Astrocyte (in vitro differentiated cells and primary cell): Measurements from ENCODE around the gene RAD9B.
"Not testable (repeated sequence)": the region's sequence is repeated elsewhere in the genome, so short reads cannot be mapped to it uniquely, and the experiment has no call there.

Source experiments
- EZH2 ChIP-seq: IDR thresholded peaks from 2 replicates; pipeline ENCODE4 v1.6.1; 2012; ENCODE audit warnings: mild to moderate bottlenecking, low read length, inconsistent platforms; ENCODE audit not compliant: insufficient read depth
- TF ChIP-seq, protein P1 (sequence below): IDR thresholded peaks from 2 replicates; pipeline ENCODE4 v1.5.1; 2011; ENCODE audit warnings: low read depth, mild to moderate bottlenecking, inconsistent platforms, low read length, moderate library complexity; ENCODE audit not compliant: insufficient read depth

DNA sequence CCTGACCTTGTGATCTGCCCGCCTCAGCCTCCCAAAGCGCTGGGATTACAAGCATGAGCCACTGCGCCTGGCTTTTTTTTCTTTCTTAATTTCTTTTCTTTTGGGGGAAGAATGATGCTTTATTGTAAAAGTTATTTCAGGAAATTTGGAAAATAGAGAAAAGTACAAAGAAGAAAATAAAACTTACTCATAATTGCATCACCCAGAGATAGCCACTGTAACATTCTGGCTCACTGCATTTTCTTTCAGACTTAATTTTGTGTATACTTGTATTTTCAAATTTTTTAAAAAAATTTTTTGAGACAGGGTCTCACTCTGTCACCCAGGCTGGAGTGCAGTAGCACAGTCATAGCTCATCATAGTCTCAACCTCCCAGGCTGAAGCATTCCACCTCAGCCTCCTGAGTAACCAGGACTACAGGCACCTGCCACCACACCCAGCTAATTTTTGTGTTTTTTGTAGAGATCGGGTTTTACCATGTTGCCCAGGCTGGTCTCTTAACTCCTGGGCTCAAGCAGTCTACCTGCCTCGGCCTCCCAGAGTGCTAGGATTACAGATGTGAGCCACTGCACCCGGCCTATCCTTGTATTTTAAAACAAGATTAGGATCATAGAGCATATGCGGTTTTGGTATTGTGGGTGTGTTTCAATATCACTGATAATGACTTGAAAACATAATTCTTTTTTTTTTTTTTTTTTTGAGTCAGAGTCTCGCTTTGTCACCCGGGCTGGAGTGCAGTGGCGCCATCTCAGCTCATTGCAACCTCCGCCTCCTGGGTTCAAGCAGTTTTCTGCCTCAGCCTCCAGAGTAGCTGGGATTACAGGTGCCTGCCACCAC lies 19.0 kb downstream of the RAD9B start:
- TF ChIP-seq EZH2 = not testable (repeated sequence)
- TF ChIP-seq, protein P1, sequence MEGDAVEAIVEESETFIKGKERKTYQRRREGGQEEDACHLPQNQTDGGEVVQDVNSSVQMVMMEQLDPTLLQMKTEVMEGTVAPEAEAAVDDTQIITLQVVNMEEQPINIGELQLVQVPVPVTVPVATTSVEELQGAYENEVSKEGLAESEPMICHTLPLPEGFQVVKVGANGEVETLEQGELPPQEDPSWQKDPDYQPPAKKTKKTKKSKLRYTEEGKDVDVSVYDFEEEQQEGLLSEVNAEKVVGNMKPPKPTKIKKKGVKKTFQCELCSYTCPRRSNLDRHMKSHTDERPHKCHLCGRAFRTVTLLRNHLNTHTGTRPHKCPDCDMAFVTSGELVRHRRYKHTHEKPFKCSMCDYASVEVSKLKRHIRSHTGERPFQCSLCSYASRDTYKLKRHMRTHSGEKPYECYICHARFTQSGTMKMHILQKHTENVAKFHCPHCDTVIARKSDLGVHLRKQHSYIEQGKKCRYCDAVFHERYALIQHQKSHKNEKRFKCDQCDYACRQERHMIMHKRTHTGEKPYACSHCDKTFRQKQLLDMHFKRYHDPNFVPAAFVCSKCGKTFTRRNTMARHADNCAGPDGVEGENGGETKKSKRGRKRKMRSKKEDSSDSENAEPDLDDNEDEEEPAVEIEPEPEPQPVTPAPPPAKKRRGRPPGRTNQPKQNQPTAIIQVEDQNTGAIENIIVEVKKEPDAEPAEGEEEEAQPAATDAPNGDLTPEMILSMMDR = not testable (repeated sequence)
